Fibroblast of pulmonary artery (primary cell): Measurements from ENCODE around the gene DERL2.

Source experiments
- DNase-seq: peaks from one replicate; pipeline ENCODE4 v3.0.0-alpha.2; 2010; ENCODE audit warnings: low read depth
- H3K4me3 ChIP-seq: replicated peaks from 2 replicates; pipeline ENCODE4 v1.5.1; 2011; ENCODE audit warnings: low read depth, mild to moderate bottlenecking, control low read depth, low read length, moderate library complexity
- CTCF ChIP-seq: IDR thresholded peaks from 2 replicates; pipeline ENCODE4 v1.5.1; 2011; ENCODE audit warnings: mild to moderate bottlenecking, control low read depth, low read length, inconsistent platforms; ENCODE audit errors: missing control alignments

The DERL2 gene

GRCh38 chr17:5468075-5468473 is 17.9 kb downstream of the DERL2 start:
- no peak for DNase-seq
- peak overlapping the region; percentile 85 for H3K4me3 ChIP-seq
- no peak for TF ChIP-seq CTCF

GRCh38 chr17:5467416-5467815 is 18.6 kb downstream of the DERL2 start:
- DNase-seq, result no peak
- H3K4me3 ChIP-seq, result peak overlapping the region; percentile 85
- TF ChIP-seq CTCF, result no peak

- TF ChIP-seq CTCF, result no peak
- DNase-seq, result no peak
- no peak overlapping the region for H3K4me3 ChIP-seq
Observed at GRCh38 chr17:5466295-5466694, 19.7 kb downstream of the DERL2 start.

GRCh38 chr17:5464717-5465507 is 21.1 kb downstream of the DERL2 start:
- no peak for TF ChIP-seq CTCF
- DNase-seq, result no peak
- no peak overlapping the region for H3K4me3 ChIP-seq

- TF ChIP-seq CTCF, result no peak
- no peak for DNase-seq
- H3K4me3 ChIP-seq, result no peak overlapping the region
Observed at GRCh38 chr17:5446786-5447185, 39.2 kb downstream of the DERL2 start.

GRCh38 chr17:5444209-5444608 is 41.8 kb downstream of the DERL2 start:
- no peak for DNase-seq
- no peak overlapping the region for H3K4me3 ChIP-seq
- no peak for TF ChIP-seq CTCF

- TF ChIP-seq CTCF, result no peak
- no peak overlapping the region for H3K4me3 ChIP-seq
- no peak for DNase-seq
Observed at GRCh38 chr17:5443728-5444127, 42.2 kb downstream of the DERL2 start.
